Measurements from ENCODE around the gene MDH2.
"Not testable (repeated sequence)": the region's sequence is repeated elsewhere in the genome, so short reads cannot be mapped to it uniquely, and the experiment has no call there.

The MDH2 gene

GRCh38 chr7:76095908-76096307, 48.0 kb downstream of the MDH2 start:
- no peaks in the 10 kb centered on the region for H3K9me2 ChIP-seq (replicated peaks; ENCODE audit: control insufficient read depth, low read length)
- no peaks in the 10 kb centered on the region for H3K9me3 ChIP-seq (ENCODE audit: control insufficient read depth, insufficient read depth, low read length)
- H3K4me2 ChIP-seq (ENCODE audit: low read length): no peak overlapping the region
- H3K36me3 ChIP-seq (ENCODE audit: control insufficient read depth, low read length): no peaks in the 10 kb centered on the region
- H3K27me3 ChIP-seq (ENCODE audit: control insufficient read depth, low read length): peaks cover 39% of the 10 kb centered on the region
- no peaks in the 10 kb centered on the region for H3K4me1 ChIP-seq (ENCODE audit: control insufficient read depth, low read length)
- H3K4me3 ChIP-seq (ENCODE audit: low read length): no peak overlapping the region
- no peaks in the 10 kb centered on the region for H3F3A ChIP-seq (ENCODE audit: control insufficient read depth, insufficient read depth)
- TF ChIP-seq CTCF (IDR thresholded peaks at IDR 0.05; ENCODE audit: low read depth, low read length, poor library complexity, severe bottlenecking) (no peak), EZH2phosphoT487 (IDR thresholded peaks at IDR 0.05; ENCODE audit: borderline replicate concordance, low read length) (no peak)
- no peaks in the 10 kb centered on the region for H4K20me1 ChIP-seq (ENCODE audit: control insufficient read depth, insufficient read depth, low read depth, low read length)
- H3K79me2 ChIP-seq (ENCODE audit: control insufficient read depth, low read length): no peaks in the 10 kb centered on the region
- H3K27ac ChIP-seq (ENCODE audit: low read depth, low read length): no peak overlapping the region

GRCh38 chr7:76101693-76102437, 54.0 kb downstream of the MDH2 start:
- peaks cover 29% of the 10 kb centered on the region for H3K27me3 ChIP-seq (ENCODE audit: control insufficient read depth, low read length)
- H3K4me2 ChIP-seq (ENCODE audit: low read length); H3K9me3 ChIP-seq (ENCODE audit: control insufficient read depth, insufficient read depth, low read length); H3K36me3 ChIP-seq (ENCODE audit: control insufficient read depth, low read length); H4K20me1 ChIP-seq (ENCODE audit: control insufficient read depth, insufficient read depth, low read depth, low read length); H3K9me2 ChIP-seq (replicated peaks; ENCODE audit: control insufficient read depth, low read length); H3K4me3 ChIP-seq (ENCODE audit: low read length); H3F3A ChIP-seq (ENCODE audit: control insufficient read depth, insufficient read depth); H3K79me2 ChIP-seq (ENCODE audit: control insufficient read depth, low read length); H3K27ac ChIP-seq (ENCODE audit: low read depth, low read length); H3K4me1 ChIP-seq (ENCODE audit: control insufficient read depth, low read length): not testable (repeated sequence)

DNA sequence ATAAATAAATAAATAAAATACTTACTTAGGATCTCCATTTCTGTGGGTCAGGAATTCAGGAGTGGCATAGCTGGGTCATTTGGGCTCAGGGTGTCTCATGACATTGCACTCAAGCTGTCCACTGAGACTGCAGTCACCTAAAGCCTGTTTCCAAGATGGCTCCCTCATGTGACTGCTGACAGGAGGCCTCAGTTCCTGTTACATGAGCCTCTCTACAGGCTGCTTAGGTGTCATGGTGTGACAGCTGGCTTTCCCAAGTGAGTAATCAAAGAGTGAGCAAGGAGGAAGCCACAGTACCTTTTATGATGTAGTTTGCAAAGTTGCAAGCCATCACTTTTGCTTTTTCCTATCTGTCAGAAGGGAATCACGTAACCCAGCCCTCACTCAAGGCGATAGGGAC, 55.9 kb downstream of the MDH2 start:
- H4K20me1 ChIP-seq (ENCODE audit: control insufficient read depth, insufficient read depth, low read depth, low read length); H3F3A ChIP-seq (ENCODE audit: control insufficient read depth, insufficient read depth); H3K27ac ChIP-seq (ENCODE audit: low read depth, low read length); H3K4me2 ChIP-seq (ENCODE audit: low read length); H3K9me2 ChIP-seq (replicated peaks; ENCODE audit: control insufficient read depth, low read length); H3K9me3 ChIP-seq (ENCODE audit: control insufficient read depth, insufficient read depth, low read length); H3K36me3 ChIP-seq (ENCODE audit: control insufficient read depth, low read length); H3K4me3 ChIP-seq (ENCODE audit: low read length); H3K79me2 ChIP-seq (ENCODE audit: control insufficient read depth, low read length): not testable (repeated sequence)
- Histone ChIP-seq H3K27me3 (ENCODE audit: control insufficient read depth, low read length) (peaks cover 17% of the 10 kb centered on the region), H3K4me1 (ENCODE audit: control insufficient read depth, low read length) (peaks cover 11% of the 10 kb centered on the region)

DNA sequence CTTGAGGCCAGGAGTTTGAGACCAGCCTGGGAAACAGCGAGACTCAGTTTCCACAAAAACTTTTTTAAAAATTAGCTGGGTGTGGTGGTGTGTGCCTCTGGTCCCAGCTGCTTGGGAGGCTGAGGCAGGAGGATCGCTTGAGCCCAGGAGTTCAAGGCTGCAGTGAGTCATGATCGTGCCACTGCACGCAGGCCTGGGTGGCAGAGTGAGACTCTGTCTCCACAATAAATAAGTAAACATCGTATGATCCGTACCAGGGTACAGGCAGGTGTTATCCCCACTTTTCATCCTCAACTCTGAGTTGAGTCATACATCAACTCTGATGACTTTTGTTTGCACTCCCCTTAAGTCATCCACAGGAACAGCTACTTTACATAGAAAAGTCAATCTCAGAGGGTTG, 58.2 kb downstream of the MDH2 start:
- not testable (repeated sequence) for H4K20me1 ChIP-seq (ENCODE audit: control insufficient read depth, insufficient read depth, low read depth, low read length); H3K79me2 ChIP-seq (ENCODE audit: control insufficient read depth, low read length); H3K4me3 ChIP-seq (ENCODE audit: low read length); H3K36me3 ChIP-seq (ENCODE audit: control insufficient read depth, low read length); H3K9me3 ChIP-seq (ENCODE audit: control insufficient read depth, insufficient read depth, low read length); H3K4me2 ChIP-seq (ENCODE audit: low read length); H3F3A ChIP-seq (ENCODE audit: control insufficient read depth, insufficient read depth); H3K27ac ChIP-seq (ENCODE audit: low read depth, low read length); H3K27me3 ChIP-seq (ENCODE audit: control insufficient read depth, low read length); H3K9me2 ChIP-seq (replicated peaks; ENCODE audit: control insufficient read depth, low read length)
- H3K4me1 ChIP-seq (ENCODE audit: control insufficient read depth, low read length): peaks cover 19% of the 10 kb centered on the region

- Histone ChIP-seq H3K27me3 (ENCODE audit: control insufficient read depth, low read length) (peaks cover 1% of the 10 kb centered on the region), H3K27ac (ENCODE audit: low read depth, low read length) (no peak overlapping the region), H3K4me3 (ENCODE audit: low read length) (no peak overlapping the region), H3K79me2 (ENCODE audit: control insufficient read depth, low read length) (no peaks in the 10 kb centered on the region), H3K36me3 (ENCODE audit: control insufficient read depth, low read length) (no peaks in the 10 kb centered on the region), H3K4me2 (ENCODE audit: low read length) (no peak overlapping the region), H3F3A (ENCODE audit: control insufficient read depth, insufficient read depth) (peaks cover 3% of the 10 kb centered on the region; the same call in 1 of the 2 replicates), H4K20me1 (ENCODE audit: control insufficient read depth, insufficient read depth, low read depth, low read length) (no peaks in the 10 kb centered on the region), H3K9me2 (replicated peaks; ENCODE audit: control insufficient read depth, low read length) (no peaks in the 10 kb centered on the region), H3K4me1 (ENCODE audit: control insufficient read depth, low read length) (peaks cover 19% of the 10 kb centered on the region), H3K9me3 (ENCODE audit: control insufficient read depth, insufficient read depth, low read length) (no peaks in the 10 kb centered on the region)
- TF ChIP-seq CTCF (IDR thresholded peaks at IDR 0.05; ENCODE audit: low read depth, low read length, poor library complexity, severe bottlenecking): no peak
Measured at GRCh38 chr7:76106893-76107292, 59.0 kb downstream of the MDH2 start.

All from DOHH2 (cell line).